ENCODE data around the gene NTM. TPM values are rescaled to one million over a fixed set of nuclear protein-coding genes. Genes with fewer than 3 reads are reported as not detected.

Gene NTM
- total RNA-seq, 1 experiment from 2014 or later: not detected

- TF ChIP-seq YY1 (IDR thresholded peaks at IDR 0.05; ENCODE audit: extremely low read depth, insufficient replicate concordance, low read depth, low read length) (no peak), EZH2 (IDR thresholded peaks at IDR 0.05) (no peak), RAD21 (IDR thresholded peaks at IDR 0.05; ENCODE audit: low read depth) (no peak), FOSL1 (IDR thresholded peaks at IDR 0.05; ENCODE audit: low read depth) (no peak), SP1 (IDR thresholded peaks at IDR 0.05; ENCODE audit: low read depth) (no peak), EZH2phosphoT487 (IDR thresholded peaks at IDR 0.05; ENCODE audit: borderline replicate concordance) (no peak), MAX (IDR thresholded peaks at IDR 0.05) (no peak), POLR2AphosphoS5 (IDR thresholded peaks at IDR 0.05; ENCODE audit: low read depth, low read length) (no peak)
These were observed 537.0 kb downstream of the NTM start (continued) for GRCh38 chr11:131907371-131907770.

DNA sequence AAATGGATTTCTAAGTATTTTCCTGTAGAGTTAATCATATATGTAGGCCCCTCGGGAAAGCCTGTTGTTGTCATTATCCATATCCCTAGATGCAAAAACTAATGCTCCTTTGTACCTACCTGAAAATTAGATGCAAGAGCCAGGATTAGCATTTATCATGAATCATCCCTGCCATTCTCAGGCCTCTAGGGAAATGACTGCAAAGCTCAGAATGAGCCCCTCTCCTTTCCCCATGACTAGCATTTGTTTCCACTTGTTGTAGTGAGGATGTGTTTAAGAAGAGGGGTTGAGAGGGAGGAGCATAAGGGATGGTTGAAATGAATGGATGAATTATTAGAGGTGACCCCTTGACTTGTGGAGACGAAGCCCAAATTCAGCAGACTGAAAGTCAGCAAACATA lies 537.9 kb downstream of the NTM start:
- H3K79me2 ChIP-seq (ENCODE audit: insufficient read depth, low read length): no peaks in the 10 kb centered on the region

More for the DNA sequence above, 537.9 kb downstream of the NTM start:
- H3K27me3 ChIP-seq (ENCODE audit: insufficient read depth, low read length): no peaks in the 10 kb centered on the region
- no peak overlapping the region for H3K4me3 ChIP-seq (replicated peaks in 1 of 2; ENCODE audit: low read depth in 1 of 2, low read length in 2 of 2)
- H3K4me2 ChIP-seq (ENCODE audit: low read length): no peak overlapping the region
- no peaks in the 10 kb centered on the region for H3K36me3 ChIP-seq (ENCODE audit: control insufficient read depth in 1 of 2, insufficient read depth in 2 of 2, low read length in 2 of 2)
- ChIA-PET POLR2A (no interaction called here), CTCF (no interaction called here), RAD21 (ENCODE audit: low non-redundant PET in 1 of 2, low total read pairs in 2 of 2, uncharacterized antibody in 2 of 2, unreplicated experiment in 2 of 2) (no interaction called here)
- H3K9me2 ChIP-seq (ENCODE audit: insufficient read depth): no peaks in the 10 kb centered on the region
- no peak for ATAC-seq
- no peak for TF ChIP-seq ELF1 (IDR thresholded peaks at IDR 0.05; ENCODE audit: borderline replicate concordance, low read depth)
- TF ChIP-seq SP1 (IDR thresholded peaks at IDR 0.05; ENCODE audit: low read depth): no peak
- no peak for TF ChIP-seq SRF (IDR thresholded peaks at IDR 0.05; ENCODE audit: low read depth)
- no peak for TF ChIP-seq EGR1 (IDR thresholded peaks at IDR 0.05; ENCODE audit: low read depth)
- TF ChIP-seq EZH2phosphoT487 (IDR thresholded peaks at IDR 0.05; ENCODE audit: borderline replicate concordance): no peak
- no peak for TF ChIP-seq YY1 (IDR thresholded peaks at IDR 0.05; ENCODE audit: extremely low read depth, insufficient replicate concordance, low read depth, low read length)
- TF ChIP-seq MAX (IDR thresholded peaks at IDR 0.05): no peak
- TF ChIP-seq CBX3 (IDR thresholded peaks at IDR 0.05; ENCODE audit: low read depth): no peak
- no peak for TF ChIP-seq REST (IDR thresholded peaks at IDR 0.05; ENCODE audit: low read depth)
- TF ChIP-seq FOSL1 (IDR thresholded peaks at IDR 0.05; ENCODE audit: low read depth): no peak
- H3K9me3 ChIP-seq (ENCODE audit: control insufficient read depth in 1 of 2, insufficient read depth in 1 of 2, low read depth in 1 of 2, low read length in 2 of 2): peaks cover 0 to 3% of the 10 kb centered on the region in 2 experiments; a peak in 2 of 4 replicates
- no TSS peak for BruUV-seq (replicated peaks)
- no peak overlapping the region for H3K27ac ChIP-seq (ENCODE audit: low read depth, low read length)
- no peak overlapping the region for H3K9ac ChIP-seq (ENCODE audit: low read length)
- intact Hi-C loops (cut with micrococcal nuclease): no loop called here
- DNase-seq (ENCODE audit: low read depth, low spot score): no peak
- no peak overlapping the region for H2AFZ ChIP-seq (ENCODE audit: low read depth, low read length, poor library complexity, severe bottlenecking)
- H4K20me1 ChIP-seq (ENCODE audit: insufficient read depth): no peaks in the 10 kb centered on the region
- no peaks in the 10 kb centered on the region for H3K4me1 ChIP-seq (ENCODE audit: control insufficient read depth in 1 of 2, insufficient read depth in 2 of 2, low read length in 2 of 2)

Data from HCT116 (cell line).